Sigmoid colon (tissue), 3 donors: ENCODE results near the gene BRME1.

ENCODE experiments used
- POLR2A ChIP-seq, 2 donors: fragments of 450-650 bp; IDR thresholded peaks; one replicate each; pipeline ENCODE4 v1.6.1; 2016; ENCODE audit warnings: antibody characterized with exemption in 2 of 2, mild to moderate bottlenecking in 2 of 2, moderate library complexity in 2 of 2
- TF ChIP-seq, protein P1 (sequence below), 4 experiments: fragments of 450-650 bp in 3 of 4; fragments of 200-600 bp in 1 of 4; IDR thresholded peaks; one replicate each; pipeline ENCODE4 v1.5.1; 2016 to 2019; ENCODE audit warnings: antibody characterized with exemption in 4 of 4, mild to moderate bottlenecking in 3 of 4, moderate library complexity in 2 of 4

DNA sequence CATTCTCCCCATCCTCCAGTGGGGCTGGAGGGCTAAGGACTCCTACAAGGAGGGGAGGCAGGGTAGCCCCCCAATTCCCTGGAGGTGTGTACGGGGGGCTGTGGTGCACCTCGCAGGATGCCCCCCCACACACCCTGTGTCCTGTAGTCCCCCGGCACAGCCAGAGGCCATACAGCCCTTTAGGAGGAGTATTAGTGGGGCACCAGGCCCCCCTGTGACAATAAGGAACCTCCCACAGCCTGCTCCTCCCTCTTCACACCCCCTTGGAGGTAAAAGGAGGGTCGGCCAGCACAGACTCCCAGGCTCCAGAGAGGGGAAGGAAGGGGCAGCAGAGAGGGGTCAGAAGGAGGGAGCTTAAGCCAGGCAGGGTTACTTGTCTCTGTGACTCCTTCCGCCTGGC is 29.1 kb downstream of the BRME1 start, which contains the start of gene NANOS3:
- TF ChIP-seq, protein P1, sequence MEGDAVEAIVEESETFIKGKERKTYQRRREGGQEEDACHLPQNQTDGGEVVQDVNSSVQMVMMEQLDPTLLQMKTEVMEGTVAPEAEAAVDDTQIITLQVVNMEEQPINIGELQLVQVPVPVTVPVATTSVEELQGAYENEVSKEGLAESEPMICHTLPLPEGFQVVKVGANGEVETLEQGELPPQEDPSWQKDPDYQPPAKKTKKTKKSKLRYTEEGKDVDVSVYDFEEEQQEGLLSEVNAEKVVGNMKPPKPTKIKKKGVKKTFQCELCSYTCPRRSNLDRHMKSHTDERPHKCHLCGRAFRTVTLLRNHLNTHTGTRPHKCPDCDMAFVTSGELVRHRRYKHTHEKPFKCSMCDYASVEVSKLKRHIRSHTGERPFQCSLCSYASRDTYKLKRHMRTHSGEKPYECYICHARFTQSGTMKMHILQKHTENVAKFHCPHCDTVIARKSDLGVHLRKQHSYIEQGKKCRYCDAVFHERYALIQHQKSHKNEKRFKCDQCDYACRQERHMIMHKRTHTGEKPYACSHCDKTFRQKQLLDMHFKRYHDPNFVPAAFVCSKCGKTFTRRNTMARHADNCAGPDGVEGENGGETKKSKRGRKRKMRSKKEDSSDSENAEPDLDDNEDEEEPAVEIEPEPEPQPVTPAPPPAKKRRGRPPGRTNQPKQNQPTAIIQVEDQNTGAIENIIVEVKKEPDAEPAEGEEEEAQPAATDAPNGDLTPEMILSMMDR (IDR thresholded peaks at IDR 0.05): no peak
- no peak for TF ChIP-seq POLR2A (IDR thresholded peaks at IDR 0.05)
